ENCODE results near the gene ARHGAP29. TPM values are rescaled to one million over a fixed set of nuclear protein-coding genes. Genes with fewer than 3 reads are reported as not detected.

The ARHGAP29 gene, protein sequence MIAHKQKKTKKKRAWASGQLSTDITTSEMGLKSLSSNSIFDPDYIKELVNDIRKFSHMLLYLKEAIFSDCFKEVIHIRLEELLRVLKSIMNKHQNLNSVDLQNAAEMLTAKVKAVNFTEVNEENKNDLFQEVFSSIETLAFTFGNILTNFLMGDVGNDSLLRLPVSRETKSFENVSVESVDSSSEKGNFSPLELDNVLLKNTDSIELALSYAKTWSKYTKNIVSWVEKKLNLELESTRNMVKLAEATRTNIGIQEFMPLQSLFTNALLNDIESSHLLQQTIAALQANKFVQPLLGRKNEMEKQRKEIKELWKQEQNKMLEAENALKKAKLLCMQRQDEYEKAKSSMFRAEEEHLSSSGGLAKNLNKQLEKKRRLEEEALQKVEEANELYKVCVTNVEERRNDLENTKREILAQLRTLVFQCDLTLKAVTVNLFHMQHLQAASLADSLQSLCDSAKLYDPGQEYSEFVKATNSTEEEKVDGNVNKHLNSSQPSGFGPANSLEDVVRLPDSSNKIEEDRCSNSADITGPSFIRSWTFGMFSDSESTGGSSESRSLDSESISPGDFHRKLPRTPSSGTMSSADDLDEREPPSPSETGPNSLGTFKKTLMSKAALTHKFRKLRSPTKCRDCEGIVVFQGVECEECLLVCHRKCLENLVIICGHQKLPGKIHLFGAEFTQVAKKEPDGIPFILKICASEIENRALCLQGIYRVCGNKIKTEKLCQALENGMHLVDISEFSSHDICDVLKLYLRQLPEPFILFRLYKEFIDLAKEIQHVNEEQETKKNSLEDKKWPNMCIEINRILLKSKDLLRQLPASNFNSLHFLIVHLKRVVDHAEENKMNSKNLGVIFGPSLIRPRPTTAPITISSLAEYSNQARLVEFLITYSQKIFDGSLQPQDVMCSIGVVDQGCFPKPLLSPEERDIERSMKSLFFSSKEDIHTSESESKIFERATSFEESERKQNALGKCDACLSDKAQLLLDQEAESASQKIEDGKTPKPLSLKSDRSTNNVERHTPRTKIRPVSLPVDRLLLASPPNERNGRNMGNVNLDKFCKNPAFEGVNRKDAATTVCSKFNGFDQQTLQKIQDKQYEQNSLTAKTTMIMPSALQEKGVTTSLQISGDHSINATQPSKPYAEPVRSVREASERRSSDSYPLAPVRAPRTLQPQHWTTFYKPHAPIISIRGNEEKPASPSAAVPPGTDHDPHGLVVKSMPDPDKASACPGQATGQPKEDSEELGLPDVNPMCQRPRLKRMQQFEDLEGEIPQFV
- total RNA-seq: under 1 TPM in 2 of 5 experiments, not detected in 3; 0.02 to 0.37 TPM
- polyA plus RNA-seq: under 1 TPM in 1 of 2 donors, not detected in 1; 0.13 TPM
- total RNA-seq: not detected

DNA sequence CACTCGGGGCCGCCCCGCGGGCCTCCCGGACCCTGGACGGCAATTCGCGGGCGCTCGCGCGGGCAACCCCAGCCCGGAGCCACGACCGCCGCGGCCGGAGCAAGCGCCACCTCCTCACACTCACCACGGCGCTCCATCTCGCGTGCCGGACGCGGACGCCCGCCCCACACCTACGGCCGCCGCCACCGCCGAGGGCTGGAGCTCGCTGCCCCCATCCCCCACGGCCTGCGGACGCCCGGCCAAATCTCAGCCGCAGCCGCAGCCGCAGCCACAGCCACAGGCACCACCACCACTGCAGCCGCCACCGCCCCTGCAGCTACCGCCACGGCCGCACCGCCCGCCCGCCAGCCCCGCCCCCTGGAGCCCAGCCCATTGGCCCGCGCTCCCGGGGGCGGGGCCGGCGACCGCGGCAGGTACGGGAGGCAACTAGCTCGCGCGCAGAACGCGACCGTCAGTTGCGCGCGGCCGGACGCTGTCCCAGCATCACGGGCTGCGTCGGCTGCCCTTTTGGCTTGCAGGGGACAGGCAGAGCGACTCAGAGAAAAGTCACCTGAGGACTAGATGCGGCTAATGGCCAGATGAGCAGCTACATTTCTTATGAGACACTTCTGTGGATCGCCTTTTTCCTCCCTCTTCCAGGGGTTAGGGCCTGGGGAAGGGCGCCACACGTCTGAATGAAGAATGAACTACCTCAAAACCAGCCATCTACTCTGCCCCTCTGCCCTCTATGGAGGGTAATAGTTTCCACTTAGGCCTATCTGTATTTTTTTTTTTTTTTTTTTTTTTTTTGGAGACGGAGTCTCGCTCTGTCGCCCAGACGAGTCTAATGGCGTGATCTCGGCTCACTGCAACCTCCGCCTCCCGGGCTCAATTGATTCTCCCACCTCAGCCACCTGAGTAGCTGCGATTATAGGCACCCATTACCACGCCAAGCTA is at the start of gene ARHGAP29:
ARHGAP29 (minus strand) TSS at position 294 of the 936 bp plus-strand sequence. CDS start 5,973 bp downstream, outside the sequence.
- H3K9me3 Mint-ChIP-seq: peaks cover 0 to 21% (median 10%) of the 10 kb centered on the region in 11 donors
- peaks cover 0 to 8% (median 0%) of the 10 kb centered on the region in 5 donors for H3K36me3 Mint-ChIP-seq
- H3K27ac ChIP-seq (ENCODE audit: low read depth, low read length): no peak within 1 kb of the TSS
- intact Hi-C loops (cut with micrococcal nuclease): loop anchor here (2.0 to 10.0 kb wide), 3 partner anchors 180 to 227 kb away; partner anchors contain the start of gene ABCD3 (in 2 of the 2)
- ChIA-PET POLR2A (no interaction called here), CTCF (no interaction called here)
- H3K27me3 ChIP-seq (ENCODE audit: control insufficient read depth in 2 of 2, insufficient read depth in 2 of 2, low read length in 2 of 2): peaks cover 0 to 13% of the 10 kb centered on the region in 2 donors
- ATAC-seq (peak; percentile 83), DNase-seq (peak; percentile 6 to 63 (median 26))
- H3K27ac Mint-ChIP-seq: peak within 1 kb of the TSS in 1 of 9 donors; percentile 62
- no peaks in the 10 kb centered on the region for H3K9me3 ChIP-seq (ENCODE audit: control insufficient read depth in 2 of 3, low read length in 3 of 3)
- H3K4me3 Mint-ChIP-seq: peak within 1 kb of the TSS; percentile 50 to 85 (median 74)
- H3K4me1 Mint-ChIP-seq: peaks cover 8 to 17% (median 13%) of the 10 kb centered on the region in 7 donors
- H3K4me3 ChIP-seq (ENCODE audit: low read length): peak within 1 kb of the TSS; percentile 22
- H3K27me3 Mint-ChIP-seq: peaks cover 77 to 82% (median 81%) of the 10 kb centered on the region in 5 donors
- H3K36me3 ChIP-seq (ENCODE audit: control insufficient read depth in 2 of 3, insufficient read depth in 3 of 3, low read length in 3 of 3): no peaks in the 10 kb centered on the region
- peaks cover 0 to 7% of the 10 kb centered on the region in 2 donors for H3K4me1 ChIP-seq (ENCODE audit: control insufficient read depth in 2 of 2, insufficient read depth in 2 of 2, low read length in 2 of 2)

DNA sequence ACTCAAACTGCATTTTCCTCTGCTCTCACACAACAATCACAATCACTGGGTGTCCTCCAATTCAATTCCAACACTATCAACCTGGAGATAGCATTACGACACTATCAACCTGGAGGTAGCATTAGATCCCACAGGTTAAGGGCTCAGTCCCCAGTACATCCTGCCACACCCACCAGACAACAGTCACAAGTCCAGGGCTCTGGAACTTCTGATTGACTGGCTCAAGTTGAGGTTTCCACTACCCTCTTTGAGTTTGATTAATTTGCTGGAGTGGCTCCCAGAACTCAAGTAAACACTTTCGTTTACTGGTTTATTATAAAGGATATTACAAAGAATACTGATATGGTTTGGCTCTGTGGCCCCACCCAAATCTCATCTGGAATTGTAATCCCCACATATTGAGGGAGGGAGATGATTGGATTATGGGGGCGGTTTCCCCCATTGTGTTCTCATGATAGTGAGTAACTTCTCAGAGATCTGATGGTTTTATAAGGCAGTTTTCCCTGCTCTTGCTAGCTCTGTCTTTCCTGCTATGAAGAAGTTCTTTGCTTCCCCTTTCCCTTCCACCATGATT is 49.6 kb upstream of the ARHGAP29 start:
- CTCF ChIA-PET: no interaction called here
- no peak overlapping the region for H3K27ac Mint-ChIP-seq
- peaks cover 0 to 3% (median 0%) of the 10 kb centered on the region in 11 donors for H3K9me3 Mint-ChIP-seq
- no peaks in the 10 kb centered on the region for H3K9me3 ChIP-seq (ENCODE audit: control insufficient read depth in 2 of 3, low read length in 3 of 3)
- ATAC-seq (no peak), DNase-seq (no peak)
- intact Hi-C loops (cut with micrococcal nuclease): no loop called here
- POLR2A ChIA-PET: no interaction called here
- H3K4me3 ChIP-seq (ENCODE audit: low read length): no peak overlapping the region
- peaks cover 21 to 48% (median 33%) of the 10 kb centered on the region in 5 donors for H3K27me3 Mint-ChIP-seq
- H3K4me3 Mint-ChIP-seq: no peak overlapping the region
- H3K4me1 ChIP-seq (ENCODE audit: control insufficient read depth in 2 of 2, insufficient read depth in 2 of 2, low read length in 2 of 2): no peaks in the 10 kb centered on the region
- H3K27ac ChIP-seq (ENCODE audit: low read depth, low read length): no peak overlapping the region
- H3K36me3 ChIP-seq (ENCODE audit: control insufficient read depth in 2 of 3, insufficient read depth in 3 of 3, low read length in 3 of 3): no peaks in the 10 kb centered on the region
- peaks cover 0 to 4% (median 0%) of the 10 kb centered on the region in 5 donors for H3K36me3 Mint-ChIP-seq
- H3K27me3 ChIP-seq (ENCODE audit: control insufficient read depth in 2 of 2, insufficient read depth in 2 of 2, low read length in 2 of 2): no peaks in the 10 kb centered on the region
- no peaks in the 10 kb centered on the region for H3K4me1 Mint-ChIP-seq

DNA sequence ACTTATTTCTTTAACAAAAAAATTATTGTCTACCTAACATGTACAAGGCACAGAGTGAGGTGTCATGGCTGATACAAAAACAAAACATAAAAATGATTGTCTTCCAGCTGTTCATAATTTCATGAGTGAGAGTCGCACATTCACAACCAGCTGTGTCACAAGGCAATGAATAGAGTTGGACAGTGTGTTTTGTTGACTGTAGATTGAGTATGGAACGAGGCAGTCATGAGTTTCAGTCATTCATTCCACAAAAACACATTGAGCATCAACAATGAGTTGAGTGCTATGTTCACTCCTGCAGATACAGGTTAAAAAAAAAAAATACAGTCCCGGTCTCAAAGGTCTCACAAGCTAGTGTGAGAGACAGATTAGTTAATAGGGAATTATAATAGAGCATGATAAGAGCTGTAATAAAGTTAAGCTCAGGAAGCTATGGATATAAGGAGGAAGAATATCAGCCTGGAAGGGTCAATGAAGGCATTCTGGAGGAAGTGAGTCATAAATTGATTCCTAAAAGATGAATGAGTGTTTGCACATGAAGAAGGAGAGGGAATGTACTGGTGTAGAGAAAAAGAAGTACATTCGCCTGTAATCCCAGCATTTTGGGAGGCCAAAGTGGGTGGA is 47.8 kb upstream of the ARHGAP29 start:
- no peaks in the 10 kb centered on the region for H3K9me3 ChIP-seq (ENCODE audit: control insufficient read depth in 2 of 3, low read length in 3 of 3)
- Mint-ChIP-seq H3K4me3 (no peak overlapping the region), H3K27me3 (peaks cover 11 to 32% (median 26%) of the 10 kb centered on the region in 5 donors), H3K4me1 (peaks cover 0 to 6% (median 5%) of the 10 kb centered on the region in 7 donors), H3K9me3 (peaks cover 0 to 3% (median 0%) of the 10 kb centered on the region in 11 donors), H3K36me3 (peaks cover 0 to 4% (median 0%) of the 10 kb centered on the region in 5 donors), H3K27ac (no peak overlapping the region)
- ATAC-seq: no peak
- no peak overlapping the region for H3K4me3 ChIP-seq (ENCODE audit: low read length)
- ChIA-PET POLR2A (no interaction called here), CTCF (interaction anchor here (0.6 to 0.7 kb wide), 2 partner anchors 22 to 60 kb away, joined by 3 read pairs; no protein-coding TSS in a partner anchor)
- H3K36me3 ChIP-seq (ENCODE audit: control insufficient read depth in 2 of 3, insufficient read depth in 3 of 3, low read length in 3 of 3): no peaks in the 10 kb centered on the region
- no peak overlapping the region for H3K27ac ChIP-seq (ENCODE audit: low read depth, low read length)
- no peaks in the 10 kb centered on the region for H3K27me3 ChIP-seq (ENCODE audit: control insufficient read depth in 2 of 2, insufficient read depth in 2 of 2, low read length in 2 of 2)
- intact Hi-C loops (cut with micrococcal nuclease): no loop called here
- H3K4me1 ChIP-seq (ENCODE audit: control insufficient read depth in 2 of 2, insufficient read depth in 2 of 2, low read length in 2 of 2): no peaks in the 10 kb centered on the region
- DNase-seq: no peak

DNA sequence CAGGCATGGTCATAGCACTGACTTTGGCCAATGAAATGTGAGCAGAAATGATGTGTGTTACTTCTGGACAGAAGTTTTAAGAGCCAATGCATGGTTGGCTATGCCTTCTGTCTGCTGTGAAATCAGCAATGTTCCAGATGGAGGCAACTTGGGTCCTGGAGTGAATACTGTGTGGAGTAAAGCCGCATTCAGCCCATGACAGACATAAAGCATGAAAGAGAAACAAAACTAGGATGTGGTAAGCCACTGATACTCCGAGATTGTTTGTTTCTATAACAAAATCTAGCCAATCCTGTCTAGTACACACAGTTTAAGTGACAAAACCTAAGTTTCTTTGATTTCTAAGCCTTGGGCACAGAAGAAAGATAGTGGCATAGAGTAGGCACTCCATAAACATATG is 47.1 kb upstream of the ARHGAP29 start:
- DNase-seq (no peak), ATAC-seq (no peak)
- no peaks in the 10 kb centered on the region for H3K36me3 ChIP-seq (ENCODE audit: control insufficient read depth in 2 of 3, insufficient read depth in 3 of 3, low read length in 3 of 3)
- POLR2A ChIA-PET: no interaction called here
- H3K4me3 ChIP-seq (ENCODE audit: low read length): no peak overlapping the region
- CTCF ChIA-PET: no interaction called here
- no peaks in the 10 kb centered on the region for H3K27me3 ChIP-seq (ENCODE audit: control insufficient read depth in 2 of 2, insufficient read depth in 2 of 2, low read length in 2 of 2)
- H3K4me1 ChIP-seq (ENCODE audit: control insufficient read depth in 2 of 2, insufficient read depth in 2 of 2, low read length in 2 of 2): no peaks in the 10 kb centered on the region
- H3K9me3 ChIP-seq (ENCODE audit: control insufficient read depth in 2 of 3, low read length in 3 of 3): no peaks in the 10 kb centered on the region
- H3K4me1 Mint-ChIP-seq: peaks cover 0 to 6% (median 5%) of the 10 kb centered on the region in 7 donors
- no peak overlapping the region for H3K27ac Mint-ChIP-seq
- peaks cover 0 to 3% (median 0%) of the 10 kb centered on the region in 11 donors for H3K9me3 Mint-ChIP-seq
- H3K36me3 Mint-ChIP-seq: peaks cover 0 to 4% (median 0%) of the 10 kb centered on the region in 5 donors
- no peak overlapping the region for H3K4me3 Mint-ChIP-seq
- H3K27me3 Mint-ChIP-seq: peaks cover 11 to 30% (median 27%) of the 10 kb centered on the region in 5 donors
- intact Hi-C loops (cut with micrococcal nuclease): no loop called here
- H3K27ac ChIP-seq (ENCODE audit: low read depth, low read length): no peak overlapping the region

DNA sequence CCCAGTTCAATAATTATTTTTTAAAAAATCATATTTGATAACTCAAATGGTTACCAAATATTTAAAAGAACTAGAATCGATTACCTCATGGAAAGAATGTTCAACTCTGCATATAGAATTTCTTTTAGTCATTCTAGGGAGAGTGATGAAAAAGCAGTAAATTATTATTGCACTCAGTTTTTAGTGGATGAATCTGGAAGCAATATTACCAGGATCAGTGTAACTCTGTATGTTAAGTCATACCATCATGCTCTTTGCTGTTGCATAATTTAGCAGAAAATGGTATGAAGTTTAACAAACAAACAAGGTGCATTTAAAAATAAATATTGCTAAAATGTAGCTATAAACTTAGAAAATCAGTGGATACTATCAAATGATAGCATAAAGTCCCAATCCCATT is 46.1 kb upstream of the ARHGAP29 start:
- Histone ChIP-seq H3K36me3 (ENCODE audit: control insufficient read depth in 2 of 3, insufficient read depth in 3 of 3, low read length in 3 of 3) (no peaks in the 10 kb centered on the region), H3K27ac (ENCODE audit: low read depth, low read length) (no peak overlapping the region), H3K9me3 (ENCODE audit: control insufficient read depth in 2 of 3, low read length in 3 of 3) (no peaks in the 10 kb centered on the region), H3K4me1 (ENCODE audit: control insufficient read depth in 2 of 2, insufficient read depth in 2 of 2, low read length in 2 of 2) (no peaks in the 10 kb centered on the region), H3K27me3 (ENCODE audit: control insufficient read depth in 2 of 2, insufficient read depth in 2 of 2, low read length in 2 of 2) (no peaks in the 10 kb centered on the region), H3K4me3 (ENCODE audit: low read length) (no peak overlapping the region)
- DNase-seq (no peak), ATAC-seq (no peak)
- intact Hi-C loops (cut with micrococcal nuclease): no loop called here
- H3K27me3 Mint-ChIP-seq: peaks cover 11 to 30% (median 22%) of the 10 kb centered on the region in 5 donors
- no peak overlapping the region for H3K4me3 Mint-ChIP-seq
- ChIA-PET CTCF (interaction anchor here (0.5 to 1.1 kb wide), 2 partner anchors 10 to 183 kb away, joined by 3 to 5 read pairs; no protein-coding TSS in a partner anchor), POLR2A (no interaction called here)
- H3K36me3 Mint-ChIP-seq: peaks cover 0 to 4% (median 0%) of the 10 kb centered on the region in 5 donors
- H3K27ac Mint-ChIP-seq: no peak overlapping the region
- H3K9me3 Mint-ChIP-seq: peaks cover 0 to 3% (median 0%) of the 10 kb centered on the region in 11 donors
- peaks cover 0 to 6% (median 5%) of the 10 kb centered on the region in 7 donors for H3K4me1 Mint-ChIP-seq
